Prostate gland (tissue), 2 donors: ENCODE measurements around the gene DEFB113. TPM values are rescaled to one million over a fixed set of nuclear protein-coding genes. Genes with fewer than 3 reads are reported as not detected.

ENCODE experiments used
- DNase-seq: peaks from one replicate; pipeline ENCODE4 v3.0.0-alpha.2; 2019; ENCODE audit warnings: low spot score
- H3K27ac ChIP-seq, 2 donors: fragments of 200-600 bp; sonication (generic); 2 replicates each; pipeline ENCODE4 v1.5.1; 2017 to 2019
- H3K27me3 ChIP-seq: fragments of 200-600 bp; sonication (generic); replicated peaks from 2 replicates; pipeline ENCODE4 v1.5.1; 2019; ENCODE audit not compliant: insufficient read depth
- H3K36me3 ChIP-seq, 2 donors: fragments of 200-600 bp; sonication (generic); 1 replicate in 1 of 2; 2 replicates in 1 of 2; pipeline versions ENCODE4 v1.5.1 to v1.8.1; 2017 to 2019
- H3K4me1 ChIP-seq: fragments of 200-600 bp; sonication (generic); replicated peaks from 2 replicates; pipeline ENCODE4 v1.5.1; 2019
- H3K4me3 ChIP-seq, 2 donors: fragments of 200-600 bp; sonication (generic); 2 replicates each; pipeline ENCODE4 v1.5.1; 2017 to 2019
- H3K9me3 ChIP-seq: fragments of 200-600 bp; sonication (generic); 2 replicates; pipeline ENCODE4 v1.5.1; 2017
- POLR2A ChIP-seq: fragments of 450-650 bp; IDR thresholded peaks from one replicate; pipeline ENCODE4 v1.6.1; 2016; ENCODE audit warnings: antibody characterized with exemption, mild to moderate bottlenecking
- POLR2AphosphoS5 ChIP-seq: sonication (generic); formaldehyde crosslinking; IDR thresholded peaks from one replicate; pipeline ENCODE4 v1.6.1; 2017; ENCODE audit warnings: antibody characterized with exemption
- WGBS: methylation state at CpG from one replicate; pipeline ENCODE4 v1.1.5; 2018; 5-methylcytosine and 5-hydroxymethylcytosine counted together
- intact Hi-C: fragments of 100-400 bp; cut with DNase I; formaldehyde crosslinking; loops from one replicate; pipeline ENCODE4 v1.14.2; 2022
- total RNA-seq, 2 donors: library from RNA; depleted of rRNA; stranded (reverse); fragments of >200 nt; gene quantifications; one replicate each; pipeline ENCODE4 v1.1.0, GENCODE V29; 2016
- TF ChIP-seq, protein P1 (sequence below), 4 experiments: fragments of 200-600 bp in 2 of 4; fragments of 450-650 bp in 2 of 4; sonication (generic) in 2 of 4; IDR thresholded peaks; 1 replicate in 3 of 4; 2 replicates in 1 of 4; pipeline ENCODE4 v1.5.1; 2016 to 2019; ENCODE audit warnings: antibody characterized with exemption in 4 of 4, mild to moderate bottlenecking in 2 of 4, moderate library complexity in 2 of 4

The DEFB113 gene
- total RNA-seq, 2 donors from 2014 or later: not detected

DNA sequence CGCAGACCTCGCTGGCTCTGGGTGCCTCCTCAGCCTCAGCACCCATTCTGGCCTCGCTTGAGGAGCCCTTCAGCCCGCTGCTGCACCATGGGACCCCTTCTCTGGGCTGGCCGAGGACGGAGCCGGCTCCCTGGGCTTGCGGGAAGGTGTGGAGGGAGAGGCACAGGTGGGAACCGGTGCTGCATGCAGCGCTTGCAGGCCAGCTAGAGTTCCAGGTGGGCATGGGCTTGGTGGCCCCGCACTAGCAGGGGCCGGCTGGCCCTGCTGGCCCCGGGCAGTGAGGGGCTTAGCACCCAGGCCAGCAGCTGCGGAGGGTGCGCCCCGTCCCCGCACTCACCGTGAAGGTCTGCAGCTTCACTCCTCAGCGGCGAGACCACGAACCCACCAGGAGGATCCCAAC, 35.9 kb downstream of the DEFB113 start:
- Histone ChIP-seq H3K27me3 (no peaks in the 10 kb centered on the region), H3K9me3 (no peaks in the 10 kb centered on the region), H3K36me3 (no peaks in the 10 kb centered on the region), H3K4me3 (no peak overlapping the region), H3K4me1 (no peaks in the 10 kb centered on the region), H3K27ac (no peak overlapping the region)
- intact Hi-C loops: no loop called here
- DNase-seq: no peak
- TF ChIP-seq, protein P1, sequence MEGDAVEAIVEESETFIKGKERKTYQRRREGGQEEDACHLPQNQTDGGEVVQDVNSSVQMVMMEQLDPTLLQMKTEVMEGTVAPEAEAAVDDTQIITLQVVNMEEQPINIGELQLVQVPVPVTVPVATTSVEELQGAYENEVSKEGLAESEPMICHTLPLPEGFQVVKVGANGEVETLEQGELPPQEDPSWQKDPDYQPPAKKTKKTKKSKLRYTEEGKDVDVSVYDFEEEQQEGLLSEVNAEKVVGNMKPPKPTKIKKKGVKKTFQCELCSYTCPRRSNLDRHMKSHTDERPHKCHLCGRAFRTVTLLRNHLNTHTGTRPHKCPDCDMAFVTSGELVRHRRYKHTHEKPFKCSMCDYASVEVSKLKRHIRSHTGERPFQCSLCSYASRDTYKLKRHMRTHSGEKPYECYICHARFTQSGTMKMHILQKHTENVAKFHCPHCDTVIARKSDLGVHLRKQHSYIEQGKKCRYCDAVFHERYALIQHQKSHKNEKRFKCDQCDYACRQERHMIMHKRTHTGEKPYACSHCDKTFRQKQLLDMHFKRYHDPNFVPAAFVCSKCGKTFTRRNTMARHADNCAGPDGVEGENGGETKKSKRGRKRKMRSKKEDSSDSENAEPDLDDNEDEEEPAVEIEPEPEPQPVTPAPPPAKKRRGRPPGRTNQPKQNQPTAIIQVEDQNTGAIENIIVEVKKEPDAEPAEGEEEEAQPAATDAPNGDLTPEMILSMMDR (IDR thresholded peaks at IDR 0.05): no peak
- TF ChIP-seq POLR2AphosphoS5 (no peak), POLR2A (no peak)
- WGBS: 86% methylated on average over 10 of the region's 21 CpGs

- Histone ChIP-seq H3K9me3 (no peaks in the 10 kb centered on the region), H3K4me1 (no peaks in the 10 kb centered on the region), H3K27ac (no peak overlapping the region), H3K36me3 (no peaks in the 10 kb centered on the region), H3K27me3 (no peaks in the 10 kb centered on the region), H3K4me3 (no peak overlapping the region)
- intact Hi-C loops: no loop called here
- no peak for DNase-seq
- TF ChIP-seq, protein P1 (IDR thresholded peaks at IDR 0.05): no peak
- TF ChIP-seq POLR2AphosphoS5 (no peak), POLR2A (no peak)
Measured at GRCh38 chr6:49929340-49929739, 40.1 kb downstream of the DEFB113 start.

DNA sequence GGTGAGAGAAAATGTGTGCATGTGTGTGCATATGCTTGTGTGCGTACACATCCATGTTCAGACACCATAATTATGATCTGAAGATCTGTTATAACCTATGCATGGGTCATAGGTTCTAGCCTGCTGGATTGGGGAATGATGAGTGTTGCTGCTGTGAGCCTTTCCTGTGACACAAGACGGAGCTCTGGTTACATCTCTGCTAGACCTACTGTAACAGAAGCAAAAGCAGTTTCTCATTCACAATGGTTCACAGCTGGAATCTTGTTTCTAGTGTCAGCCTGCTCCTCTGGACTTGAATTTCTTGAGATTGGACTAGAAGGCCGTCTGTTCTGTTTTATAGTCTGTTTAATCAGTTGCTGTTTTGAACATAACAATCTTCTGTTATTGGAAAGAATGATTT, 45.6 kb downstream of the DEFB113 start:
- Histone ChIP-seq H3K9me3 (no peaks in the 10 kb centered on the region), H3K27ac (no peak overlapping the region), H3K27me3 (no peaks in the 10 kb centered on the region), H3K4me1 (no peaks in the 10 kb centered on the region), H3K36me3 (no peaks in the 10 kb centered on the region), H3K4me3 (no peak overlapping the region)
- WGBS: 51% methylated on average over 3 of the region's 3 CpGs
- intact Hi-C loops: no loop called here
- TF ChIP-seq, protein P1 (IDR thresholded peaks at IDR 0.05): no peak
- TF ChIP-seq POLR2AphosphoS5: no peak
- no peak for TF ChIP-seq POLR2A
- DNase-seq: no peak

DNA sequence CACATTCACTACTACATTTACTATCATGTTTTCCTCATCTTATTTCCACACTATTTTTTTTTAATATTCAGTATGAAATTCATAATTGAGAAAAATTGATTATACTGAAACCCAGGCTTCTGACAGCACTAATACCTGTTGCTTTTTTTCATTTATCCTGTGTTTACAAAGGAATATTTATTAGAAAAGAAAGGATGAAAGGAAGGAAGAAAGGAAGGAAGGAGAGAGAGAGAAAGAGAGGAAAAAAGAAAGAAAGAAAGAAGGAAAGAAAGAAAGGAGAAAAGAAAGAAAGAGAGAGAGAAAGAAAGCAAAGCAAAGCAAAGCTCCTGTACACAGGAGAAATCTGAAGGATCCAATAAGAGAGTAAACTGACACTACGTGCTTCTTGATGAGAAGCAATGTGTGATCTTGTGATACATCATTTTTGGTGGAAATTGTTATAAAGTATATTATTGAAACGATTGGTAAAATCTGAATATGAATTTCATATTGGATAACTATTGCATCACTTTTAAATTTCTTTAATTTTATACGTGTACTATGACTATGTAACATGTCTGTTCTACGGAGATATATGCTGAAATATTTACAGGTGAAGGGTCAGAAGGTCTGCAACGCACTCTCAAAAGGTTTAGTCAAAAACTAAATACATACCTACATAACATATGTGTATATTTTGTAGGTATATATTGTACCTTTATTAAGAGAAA, 49.3 kb downstream of the DEFB113 start:
- no peak for DNase-seq
- TF ChIP-seq, protein P1 (IDR thresholded peaks at IDR 0.05): no peak
- TF ChIP-seq POLR2A: no peak
- TF ChIP-seq POLR2AphosphoS5: no peak
- 89% methylated on average over 5 of the region's 5 CpGs for WGBS
- Histone ChIP-seq H3K9me3 (no peaks in the 10 kb centered on the region), H3K4me3 (no peak overlapping the region), H3K27ac (no peak overlapping the region), H3K36me3 (no peaks in the 10 kb centered on the region), H3K27me3 (no peaks in the 10 kb centered on the region), H3K4me1 (no peaks in the 10 kb centered on the region)
- intact Hi-C loops: no loop called here

- Histone ChIP-seq H3K36me3 (no peaks in the 10 kb centered on the region), H3K9me3 (no peaks in the 10 kb centered on the region), H3K27me3 (no peaks in the 10 kb centered on the region), H3K4me3 (no peak overlapping the region), H3K27ac (no peak overlapping the region), H3K4me1 (no peaks in the 10 kb centered on the region)
- TF ChIP-seq POLR2AphosphoS5: no peak
- TF ChIP-seq, protein P1 (IDR thresholded peaks at IDR 0.05): no peak
- TF ChIP-seq POLR2A: no peak
- intact Hi-C loops: no loop called here
- no peak for DNase-seq
- WGBS: 68% methylated on average over 4 of the region's 4 CpGs
Measured at GRCh38 chr6:49919261-49919660, 50.2 kb downstream of the DEFB113 start.
